HG02943 (cell line): ENCODE data around the gene STX11.
"Not testable (repeated sequence)": the region's sequence is repeated elsewhere in the genome, so short reads cannot be mapped to it uniquely, and the experiment has no call there.

Experiments
- ATAC-seq: cut with Tn5 transposase; IDR thresholded peaks from one replicate; pipeline ENCODE4 v1.9.1; 2021; ENCODE audit warnings: mild to moderate bottlenecking, low read depth, moderate library complexity; ENCODE audit not compliant: unreplicated experiment

The STX11 gene

DNA sequence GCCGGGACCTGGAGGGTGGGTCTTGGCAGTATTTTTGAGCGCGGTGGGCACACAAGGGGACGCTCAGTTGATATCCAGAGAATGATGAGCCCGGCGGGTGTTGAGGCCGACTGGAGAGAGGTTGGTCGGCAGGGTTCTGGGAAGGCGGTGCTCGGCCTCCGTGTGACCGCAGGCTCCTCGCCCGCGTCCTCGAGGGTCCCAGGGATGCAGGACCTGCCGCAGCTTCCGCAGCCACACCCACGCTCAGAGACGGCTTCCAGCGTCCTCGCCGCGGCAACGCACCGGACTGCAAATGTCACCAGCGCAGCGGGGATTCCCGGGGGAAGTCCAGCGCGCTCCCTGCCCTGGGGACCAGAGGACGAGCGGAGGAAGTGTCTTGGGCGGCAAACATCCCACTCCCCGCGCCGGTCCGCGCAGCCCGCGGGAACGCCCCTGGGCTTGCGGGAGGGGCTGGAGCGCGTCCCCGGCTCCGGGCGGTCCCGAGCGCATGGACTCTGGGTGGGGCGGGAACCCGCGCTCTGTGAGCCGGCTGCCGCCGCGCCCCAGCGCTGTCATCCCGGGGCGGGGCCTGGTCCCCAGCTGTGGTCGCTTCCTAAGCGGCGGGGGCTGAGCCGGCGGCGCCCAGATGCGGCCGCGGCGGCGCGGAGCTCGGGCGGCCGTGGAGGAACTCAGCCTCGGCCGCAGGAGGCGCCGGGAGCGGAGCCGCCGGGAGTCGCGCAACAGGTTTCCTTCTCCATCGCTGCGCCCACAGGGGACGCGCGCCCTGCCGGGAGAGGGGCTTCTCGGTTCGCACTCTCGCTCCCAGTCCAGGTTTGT is at the start of gene STX11:
Gene STX11, plus strand, starts transcription at position 624 of the 816 bp plus-strand sequence. CDS start 36,111 bp downstream, outside the sequence.
- peak; percentile 51 for ATAC-seq

DNA sequence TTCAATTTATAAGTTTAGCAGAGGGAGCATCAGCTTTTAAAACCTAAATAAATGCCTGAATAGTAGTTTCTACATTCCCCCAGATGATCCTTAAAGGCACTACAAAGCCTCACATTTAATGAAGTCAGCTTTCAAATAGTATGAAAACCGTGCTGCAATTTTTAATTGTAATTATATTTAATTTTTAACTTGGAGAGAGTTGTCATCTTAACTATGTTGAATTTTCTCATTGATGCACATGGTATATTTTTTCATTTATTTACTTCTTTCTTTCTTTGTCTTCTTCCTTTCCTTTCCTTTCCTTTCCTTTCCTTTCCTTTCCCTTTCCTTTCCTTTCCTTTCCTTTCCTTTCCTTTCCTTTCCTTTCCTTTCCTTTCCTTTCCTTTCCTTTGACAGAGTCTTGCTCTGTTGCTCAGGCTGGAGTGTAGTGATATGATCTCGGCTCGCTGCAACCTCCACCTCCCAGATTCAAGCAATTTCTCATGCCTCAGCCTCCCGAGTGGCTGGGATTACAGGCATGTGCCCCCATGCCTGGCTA is 47.2 kb upstream of the STX11 start:
- ATAC-seq = no peak

DNA sequence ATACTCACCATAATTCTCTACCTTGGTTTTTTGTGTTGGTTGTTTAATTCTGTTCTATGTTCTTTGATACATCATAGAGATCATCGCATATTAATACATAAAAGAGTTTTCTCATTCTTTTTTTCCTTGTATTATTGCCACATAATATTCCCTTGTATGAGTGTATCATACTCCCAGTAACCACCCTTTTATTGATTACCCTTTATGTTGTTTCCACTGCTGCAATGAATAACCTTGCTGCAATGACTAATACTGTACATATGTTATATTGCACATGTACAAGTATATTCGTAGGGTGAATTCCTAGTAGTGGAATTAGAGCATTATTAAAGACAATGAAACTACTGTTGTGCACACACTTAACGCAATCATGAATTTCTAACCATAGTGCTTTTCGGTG is 45.8 kb upstream of the STX11 start:
- no peak for ATAC-seq

DNA sequence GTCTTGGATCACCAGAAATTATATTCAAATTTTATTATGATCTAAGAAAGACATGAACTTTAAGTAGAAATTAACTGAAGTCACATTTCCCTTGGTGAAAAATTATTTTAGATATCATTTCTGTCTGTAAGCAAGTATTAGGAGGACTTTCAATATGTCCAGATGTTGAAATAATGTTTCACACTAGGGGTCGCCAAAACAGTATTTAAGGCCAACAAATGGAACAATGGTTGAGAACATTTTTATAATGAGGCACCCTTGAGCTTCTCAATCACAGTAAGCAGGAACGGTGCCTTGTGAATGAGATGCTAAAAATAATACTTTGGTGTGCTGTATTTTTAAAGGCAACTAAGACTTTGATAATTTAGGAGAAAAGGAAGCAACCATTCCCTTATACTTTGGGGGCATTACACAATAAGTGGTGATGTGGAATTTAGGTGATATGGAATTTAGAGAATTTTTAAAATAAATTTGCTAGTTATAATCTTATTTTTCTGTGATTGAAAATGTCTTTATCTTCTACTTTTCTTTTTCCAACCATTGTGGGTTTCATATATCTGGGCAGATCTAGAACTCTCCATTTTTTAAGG is 45.3 kb upstream of the STX11 start:
- ATAC-seq = peak; percentile 75

DNA sequence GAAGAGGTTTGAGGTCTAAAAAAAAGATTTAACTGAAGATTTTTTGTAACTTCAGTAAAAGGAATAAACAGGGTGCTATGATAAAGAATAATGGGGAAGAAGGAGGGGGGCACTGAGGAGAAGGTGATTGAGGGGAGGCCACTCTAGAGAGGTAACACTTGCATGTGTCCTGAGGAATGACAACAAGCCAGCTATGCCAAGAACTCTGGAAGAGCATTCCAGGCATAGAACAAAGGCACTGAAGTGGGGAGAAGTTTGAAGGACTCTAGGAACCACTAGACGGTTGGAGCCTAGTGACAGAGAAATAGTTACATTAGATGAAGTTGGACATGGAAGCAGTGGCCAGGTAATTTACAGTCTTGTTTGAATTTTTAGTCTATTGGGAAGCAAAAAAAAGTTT is 44.1 kb upstream of the STX11 start:
- ATAC-seq = no peak

DNA sequence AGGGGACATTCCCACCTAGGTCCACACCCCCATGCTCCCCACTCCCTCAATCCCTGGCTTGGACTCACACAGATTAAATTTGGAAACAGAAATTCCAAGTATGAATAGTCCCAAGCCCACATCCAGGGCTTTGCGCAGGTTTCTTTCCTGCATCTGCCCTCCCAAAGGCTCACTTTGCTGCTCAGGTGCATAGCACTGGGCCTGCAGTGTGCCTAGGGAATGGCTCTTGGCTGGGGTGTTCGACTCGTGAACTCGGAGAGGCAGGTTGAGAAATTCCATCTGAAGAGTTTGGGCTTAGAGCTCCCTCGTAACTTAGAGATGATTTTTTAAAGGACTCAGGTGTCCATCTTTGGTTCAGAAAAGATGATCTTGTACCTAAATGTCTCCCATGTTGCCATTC is 40.1 kb upstream of the STX11 start:
- ATAC-seq = no peak

DNA sequence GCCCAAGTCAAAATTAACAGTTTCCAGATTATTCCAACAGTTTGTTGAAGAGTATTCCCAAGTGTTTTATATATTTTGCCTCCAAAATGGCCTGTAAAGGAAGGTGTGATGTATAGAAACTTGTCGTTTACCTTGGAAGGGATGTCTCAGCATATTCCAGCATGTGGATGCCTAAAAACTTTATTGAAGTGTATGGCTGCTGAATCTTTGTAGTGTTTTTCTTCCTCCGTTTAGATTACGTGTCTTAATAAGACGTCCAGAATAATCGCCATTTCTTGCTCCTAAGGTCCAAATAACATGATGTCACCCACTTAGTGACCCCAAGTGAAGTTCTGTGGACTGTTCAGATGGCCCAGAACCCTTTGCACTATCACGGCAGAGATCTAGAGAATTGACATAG is 37.0 kb upstream of the STX11 start:
- no peak for ATAC-seq

DNA sequence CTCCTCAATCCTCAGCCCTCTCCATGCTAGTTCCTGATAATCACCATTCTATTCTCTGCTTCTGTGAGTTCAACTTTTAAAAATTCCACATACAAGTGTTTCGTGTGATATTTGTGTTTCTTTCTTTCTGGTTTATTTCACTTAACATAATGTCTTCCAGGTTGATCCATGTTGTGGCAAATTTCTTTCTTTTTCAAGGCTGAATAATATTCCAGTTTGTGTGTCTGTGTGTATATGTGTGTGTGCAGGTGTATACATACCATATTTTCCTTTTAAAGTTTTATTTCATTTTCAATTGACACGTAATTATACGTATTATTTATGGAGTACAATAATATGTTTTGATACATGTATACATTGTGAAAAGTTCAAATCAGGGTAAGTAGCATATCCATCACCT is 35.1 kb upstream of the STX11 start:
- no peak for ATAC-seq

DNA sequence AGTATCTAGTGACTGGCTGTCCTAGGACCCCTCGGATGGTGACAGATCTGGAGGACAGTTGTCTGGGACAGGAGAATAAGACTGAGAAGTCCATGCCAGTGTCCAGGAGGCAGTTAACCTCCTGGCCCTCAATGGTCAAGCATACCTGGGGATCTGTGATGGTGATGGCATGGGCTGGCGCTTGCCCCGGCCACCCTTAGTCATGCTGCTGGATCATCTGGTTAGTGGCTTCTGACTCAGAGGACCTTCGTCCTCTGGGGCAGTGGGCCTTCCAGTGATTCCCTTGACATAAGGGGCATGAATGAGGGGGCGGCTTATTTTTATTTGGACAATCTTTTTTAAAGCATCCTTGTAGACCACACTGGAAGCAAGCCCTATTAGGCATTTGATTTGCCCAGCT is 30.9 kb upstream of the STX11 start:
- no peak for ATAC-seq

DNA sequence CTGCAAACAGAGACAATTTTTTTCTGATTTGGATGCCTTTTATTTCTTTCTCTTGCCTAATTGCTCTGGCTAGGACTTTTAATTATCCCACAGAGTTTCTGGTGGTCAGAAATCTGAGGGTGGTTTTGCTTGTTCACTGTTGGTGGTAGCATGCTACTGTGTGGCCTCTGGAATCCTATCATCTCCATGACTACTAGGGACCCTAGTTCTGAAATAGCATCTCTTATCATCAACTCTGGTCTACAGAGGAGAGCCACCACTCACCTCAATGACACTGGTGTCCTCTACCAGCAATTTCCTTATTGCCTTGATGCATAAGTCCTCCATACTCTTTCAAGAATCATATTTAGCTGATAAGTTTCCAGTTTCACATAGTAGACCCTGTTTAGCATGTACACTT is 27.5 kb upstream of the STX11 start:
- ATAC-seq = no peak

DNA sequence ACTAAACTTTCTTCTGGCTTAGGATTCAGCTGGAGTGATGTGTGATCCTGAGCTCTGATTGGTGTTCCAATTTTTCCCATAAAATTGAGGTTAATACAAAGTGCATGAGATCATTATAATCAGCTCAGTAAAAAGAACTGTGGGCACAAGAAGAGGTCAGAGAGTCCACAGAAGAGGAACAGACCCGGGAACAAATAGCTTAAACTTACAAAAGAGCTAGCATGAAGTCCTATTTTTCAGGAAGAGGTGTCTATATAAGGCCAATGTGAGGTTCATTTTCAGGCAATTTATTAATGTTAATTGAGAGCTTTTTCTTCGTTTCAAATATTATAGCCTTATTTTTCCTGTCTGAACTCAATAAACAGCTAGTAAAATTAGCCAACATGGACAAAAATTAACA is 26.9 kb upstream of the STX11 start:
- no peak for ATAC-seq

DNA sequence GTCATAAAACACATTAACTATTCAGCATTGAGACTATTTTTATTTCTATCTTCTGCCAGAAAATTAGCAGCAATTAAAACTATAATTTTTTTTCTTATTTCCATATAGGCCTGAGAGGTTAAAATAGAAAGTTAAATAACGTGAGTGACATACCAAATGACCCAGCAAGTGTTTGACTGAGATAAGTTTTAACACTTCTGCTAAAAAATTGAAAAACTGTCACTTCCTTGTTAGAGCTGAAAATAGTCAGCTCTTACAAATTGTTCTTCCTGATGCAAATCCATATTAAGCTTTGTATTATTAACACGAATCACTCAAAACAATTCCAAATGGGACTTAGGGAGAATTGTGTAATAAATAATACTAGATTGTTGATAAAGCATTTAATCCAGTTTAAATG is 26.5 kb upstream of the STX11 start:
- ATAC-seq = no peak

DNA sequence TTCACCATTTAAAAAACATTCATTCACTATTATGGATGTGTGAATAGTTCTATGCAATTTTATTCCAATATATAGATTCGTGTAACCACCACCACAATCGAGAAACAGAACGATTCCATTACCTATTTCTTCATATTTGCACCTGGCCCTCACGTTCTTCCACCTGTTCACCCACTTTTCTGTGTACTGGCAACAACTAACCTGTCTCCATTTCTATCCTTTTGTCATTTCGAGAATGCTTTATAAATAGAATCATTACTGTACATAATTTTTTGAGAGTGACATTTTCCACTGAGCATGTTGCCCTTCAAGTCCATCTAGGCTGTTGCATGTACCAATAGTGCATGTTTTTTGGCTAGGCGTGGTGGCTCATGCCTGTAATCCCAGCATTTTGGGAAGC is 23.2 kb upstream of the STX11 start:
- ATAC-seq = no peak

DNA sequence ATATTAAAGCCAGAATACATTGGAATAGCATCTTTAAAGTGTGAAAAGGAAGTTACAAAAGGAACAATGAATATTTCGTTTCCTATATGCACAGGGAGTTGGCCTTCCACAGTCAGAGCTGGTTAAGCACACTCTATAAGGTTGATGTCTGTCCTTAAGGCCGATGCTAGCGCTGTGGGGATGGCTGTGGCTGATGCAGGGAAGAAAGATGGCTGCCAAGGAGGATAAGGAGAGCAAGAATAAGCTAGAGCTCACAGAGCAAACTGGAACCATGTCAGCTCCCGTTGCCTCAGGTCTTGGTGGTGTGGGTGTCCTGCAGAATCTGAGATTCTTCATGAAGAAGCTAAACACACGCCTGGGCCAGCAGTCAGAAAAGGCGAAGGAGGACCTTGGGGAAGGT is 20.8 kb upstream of the STX11 start:
- ATAC-seq = no peak

DNA sequence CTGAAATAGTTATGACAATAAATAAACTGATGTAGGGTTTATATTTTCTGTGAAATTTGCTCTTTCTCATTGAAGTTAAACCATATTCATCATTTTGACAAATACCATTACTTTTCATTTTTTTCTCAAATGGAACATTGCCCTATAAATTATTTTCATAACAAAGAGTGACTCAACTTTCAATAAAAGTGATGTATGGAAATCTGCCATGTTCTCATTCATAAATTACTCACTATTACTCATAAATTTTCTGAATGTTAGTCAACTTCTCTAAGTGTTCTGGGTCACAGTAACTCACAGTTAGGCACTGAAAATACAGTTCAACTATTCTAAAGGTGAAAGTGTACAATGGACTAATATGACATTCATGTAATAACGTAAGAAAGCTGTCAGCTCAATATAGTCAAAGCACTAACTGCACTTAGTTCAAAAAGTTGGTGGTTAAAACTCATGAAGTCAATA is 19.0 kb upstream of the STX11 start:
- ATAC-seq = no peak

DNA sequence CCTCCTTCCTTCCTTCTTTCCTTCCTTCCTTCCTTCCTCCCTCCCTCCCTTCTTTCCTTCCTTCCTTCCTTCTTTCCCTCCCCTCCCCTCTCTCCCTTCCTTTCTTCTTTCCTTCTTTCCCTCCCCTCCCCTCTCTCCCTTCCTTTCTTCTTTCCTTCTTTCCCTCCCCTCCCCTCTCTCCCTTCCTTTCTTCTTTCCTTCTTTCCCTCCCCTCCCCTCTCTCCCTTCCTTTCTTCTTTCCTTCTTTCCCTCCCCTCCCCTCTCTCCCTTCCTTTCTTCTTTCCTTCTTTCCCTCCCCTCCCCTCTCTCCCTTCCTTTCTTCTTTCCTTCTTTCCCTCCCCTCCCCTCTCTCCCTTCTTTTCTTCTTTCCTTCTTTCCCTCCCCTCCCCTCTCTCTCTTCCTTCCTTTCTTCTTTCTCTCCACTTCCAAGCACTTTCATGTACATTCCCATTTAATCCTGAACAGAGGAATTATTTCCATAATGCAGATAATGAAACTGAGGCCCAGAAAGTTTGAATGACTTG is 18.1 kb upstream of the STX11 start:
- ATAC-seq = not testable (repeated sequence)

DNA sequence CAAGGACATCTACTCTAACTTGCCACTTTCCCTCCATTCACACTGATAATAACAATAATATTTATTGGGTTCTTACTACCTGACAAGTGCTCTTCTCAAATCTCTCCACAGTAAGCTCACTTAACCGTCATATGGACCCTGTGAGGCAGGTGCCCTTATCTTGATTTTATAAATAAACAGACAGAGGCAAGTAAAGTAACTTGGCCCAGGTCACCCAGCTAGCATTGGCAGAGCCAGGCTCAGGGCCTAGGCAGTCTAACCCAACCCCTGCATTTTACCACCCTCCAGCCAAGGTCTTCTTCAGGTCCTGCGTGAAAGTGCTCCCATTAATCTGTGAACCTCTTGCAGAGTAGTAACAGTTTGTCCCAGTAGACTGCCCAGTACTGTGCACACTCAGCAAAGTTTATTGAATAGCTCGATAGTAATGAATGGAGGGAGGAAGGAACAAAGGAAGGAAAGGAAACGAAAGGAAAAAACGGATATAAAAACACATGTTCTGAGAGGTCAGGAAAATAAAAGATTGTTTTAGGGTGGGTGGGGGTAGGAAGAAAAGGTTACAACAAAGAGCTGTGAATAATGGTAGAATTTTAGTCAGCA is 17.0 kb upstream of the STX11 start:
- no peak for ATAC-seq

DNA sequence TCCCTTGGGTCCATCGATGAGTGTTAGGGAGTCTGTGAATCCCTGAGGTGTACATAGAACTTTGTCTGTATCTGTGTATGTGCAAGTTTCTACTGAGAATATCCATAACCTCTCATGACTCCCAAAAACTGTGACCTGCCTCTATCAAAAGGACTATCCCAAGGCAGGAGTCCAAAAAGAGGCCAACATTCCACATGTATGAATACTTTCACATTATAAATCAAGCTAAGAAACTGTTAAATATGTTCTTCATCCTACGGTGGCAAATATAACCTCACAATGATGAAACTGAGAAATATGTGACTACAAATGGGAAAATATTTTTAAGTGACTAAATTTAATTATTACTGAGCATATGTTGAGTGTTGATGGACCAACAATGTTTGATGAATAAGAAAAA is 16.1 kb upstream of the STX11 start:
- ATAC-seq = no peak

DNA sequence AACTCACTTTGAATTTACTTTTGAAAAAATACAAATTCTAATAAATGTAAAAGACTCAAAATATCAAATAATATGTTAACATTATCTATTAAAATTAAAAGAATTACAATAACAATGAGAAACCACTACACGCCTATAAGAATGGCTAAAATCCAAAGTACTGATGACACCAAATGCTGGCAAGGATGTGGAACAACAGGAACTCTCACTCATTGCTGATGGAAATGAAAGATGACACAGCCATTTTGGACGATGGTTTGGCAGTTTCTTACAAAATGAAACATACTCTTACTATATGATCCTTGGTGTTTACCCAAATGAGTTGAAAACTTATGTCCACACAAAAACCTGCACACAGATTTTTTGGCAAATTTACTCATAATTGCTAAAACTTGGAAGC is 15.6 kb upstream of the STX11 start:
- ATAC-seq = no peak

DNA sequence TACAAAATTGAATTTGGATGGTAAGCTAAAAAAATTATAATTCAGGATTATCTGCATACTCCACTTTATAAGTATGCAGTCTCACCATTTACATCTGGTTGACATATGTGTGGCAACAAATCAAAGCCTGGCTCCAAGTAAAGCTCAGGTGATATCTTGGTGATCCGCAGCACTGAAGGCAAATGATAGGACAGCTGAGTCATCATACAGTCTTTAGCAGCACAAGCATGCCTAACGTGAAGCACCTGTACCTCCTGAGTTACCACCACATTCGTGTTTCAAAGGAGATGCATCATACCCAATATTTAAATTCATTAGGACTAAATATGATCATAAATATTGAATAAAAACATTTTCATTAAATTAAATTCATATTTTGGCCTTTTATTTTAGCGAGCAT is 11.8 kb upstream of the STX11 start:
- no peak for ATAC-seq

DNA sequence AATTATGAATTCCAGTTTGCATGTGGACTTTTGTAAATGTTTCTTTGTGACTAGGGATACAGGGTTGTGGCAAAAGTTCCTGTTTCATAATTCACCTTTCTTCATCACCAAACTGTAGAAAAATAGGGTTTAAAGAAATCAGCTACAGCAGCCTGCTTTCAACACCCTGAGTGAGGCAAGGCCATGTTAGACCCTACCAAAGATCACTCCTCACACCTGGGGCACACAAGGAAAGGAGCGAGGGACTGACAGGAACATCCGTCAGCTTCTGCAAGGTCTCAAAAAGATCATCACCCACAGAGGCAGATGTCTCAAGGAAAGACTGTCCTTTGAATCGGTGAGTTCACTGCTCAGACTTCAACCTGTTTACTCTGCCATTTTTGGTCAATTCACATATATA is 10.5 kb upstream of the STX11 start:
- no peak for ATAC-seq
